Renal cortex interstitium (tissue), 11 donors: ENCODE measurements around the gene FLVCR2. TPM values are rescaled to one million over a fixed set of nuclear protein-coding genes. Genes with fewer than 3 reads are reported as not detected.

Experiments
- DNase-seq, 11 donors: peaks; one replicate each; pipeline ENCODE4 v3.0.0-alpha.2; 2013; ENCODE audit warnings: low read depth in 9 of 11, low spot score in 4 of 11; ENCODE audit errors: extremely low read depth in 1 of 11
- polyA plus RNA-seq, 3 donors: library from polyadenylated mRNA; unstranded; fragments of 120-200 nt; gene quantifications; one replicate each; pipeline ENCODE4 v1.2.1, GENCODE V29; 2013; ENCODE audit not compliant: insufficient read length in 3 of 3

FLVCR2 gene
- polyA plus RNA-seq, 3 donors: 5.9 to 9.4 (median 7.5) TPM

GRCh38 chr14:75610834-75611233, 32.4 kb downstream of the FLVCR2 start:
- DNase-seq: no peak

GRCh38 chr14:75612157-75612556, 33.7 kb downstream of the FLVCR2 start:
- no peak for DNase-seq

- no peak for DNase-seq
These were observed 35.8 kb downstream of the FLVCR2 start for GRCh38 chr14:75614179-75614578.

GRCh38 chr14:75615200-75615599, 36.8 kb downstream of the FLVCR2 start:
- no peak for DNase-seq

GRCh38 chr14:75619548-75619947, 41.1 kb downstream of the FLVCR2 start:
- DNase-seq: no peak

GRCh38 chr14:75625034-75625433, 46.6 kb downstream of the FLVCR2 start:
- no peak for DNase-seq

GRCh38 chr14:75626396-75626795, 48.0 kb downstream of the FLVCR2 start:
- no peak for DNase-seq

GRCh38 chr14:75626863-75627262, 48.4 kb downstream of the FLVCR2 start:
- no peak for DNase-seq

GRCh38 chr14:75627406-75627805, 49.0 kb downstream of the FLVCR2 start:
- DNase-seq: no peak

GRCh38 chr14:75628816-75629215, 50.4 kb downstream of the FLVCR2 start:
- DNase-seq: no peak

- DNase-seq: peak in 1 of 11 donors; percentile 29
These were observed 52.5 kb downstream of the FLVCR2 start for GRCh38 chr14:75630695-75631452.

- peak in 2 of 11 donors; percentile 6 to 28 for DNase-seq
These were observed 53.0 kb downstream of the FLVCR2 start for GRCh38 chr14:75631453-75631831.

- no peak for DNase-seq
These were observed 56.4 kb downstream of the FLVCR2 start for GRCh38 chr14:75634848-75635247.

- no peak for DNase-seq
These were observed 57.8 kb downstream of the FLVCR2 start for GRCh38 chr14:75636100-75636692.

- DNase-seq: no peak
These were observed 62.5 kb downstream of the FLVCR2 start for GRCh38 chr14:75640876-75641275.

GRCh38 chr14:75643985-75644384, 65.6 kb downstream of the FLVCR2 start:
- no peak for DNase-seq

GRCh38 chr14:75645056-75645455, 66.6 kb downstream of the FLVCR2 start:
- DNase-seq: no peak

GRCh38 chr14:75646762-75647161, 68.3 kb downstream of the FLVCR2 start:
- DNase-seq: no peak

GRCh38 chr14:75647640-75648039, 69.2 kb downstream of the FLVCR2 start:
- no peak for DNase-seq

GRCh38 chr14:75648066-75648838, 69.8 kb downstream of the FLVCR2 start:
- peak; percentile 42 to 84 (median 60) for DNase-seq
